Spleen (tissue), 7 donors: ENCODE results near the gene ETNPPL.

Source experiments
- POLR2A ChIP-seq, 3 donors: fragments of 450-650 bp; IDR thresholded peaks; one replicate each; pipeline ENCODE4 v1.5.1; 2017; ENCODE audit warnings: antibody characterized with exemption in 3 of 3, mild to moderate bottlenecking in 1 of 3
- POLR2AphosphoS5 ChIP-seq, 3 donors: sonication (generic); formaldehyde crosslinking; IDR thresholded peaks; one replicate each; pipeline ENCODE4 v1.5.1; 2017; ENCODE audit warnings: antibody characterized with exemption in 3 of 3
- TF ChIP-seq, protein P1 (sequence below), 11 experiments: fragments of 200-600 bp in 7 of 11; fragments of 450-650 bp in 4 of 11; sonication (generic) in 4 of 11; IDR thresholded peaks in 8 of 11; conservative IDR thresholded peaks in 3 of 11; 1 replicate in 7 of 11; 2 replicates in 4 of 11; pipeline versions ENCODE4 v1.4.0 to v1.8.0; 2016 to 2021; ENCODE audit warnings: antibody characterized with exemption in 11 of 11, inconsistent platforms in 4 of 11, mild to moderate bottlenecking in 1 of 11
- donor health status: DM: no; HTN: no; CAD: no; lungs with moderate emphysema.
- donor health status: DM: no; HTN: no; CAD: no.
- donor health status: DM: no; HTN: no; CAD: no.

- TF ChIP-seq, protein P1, sequence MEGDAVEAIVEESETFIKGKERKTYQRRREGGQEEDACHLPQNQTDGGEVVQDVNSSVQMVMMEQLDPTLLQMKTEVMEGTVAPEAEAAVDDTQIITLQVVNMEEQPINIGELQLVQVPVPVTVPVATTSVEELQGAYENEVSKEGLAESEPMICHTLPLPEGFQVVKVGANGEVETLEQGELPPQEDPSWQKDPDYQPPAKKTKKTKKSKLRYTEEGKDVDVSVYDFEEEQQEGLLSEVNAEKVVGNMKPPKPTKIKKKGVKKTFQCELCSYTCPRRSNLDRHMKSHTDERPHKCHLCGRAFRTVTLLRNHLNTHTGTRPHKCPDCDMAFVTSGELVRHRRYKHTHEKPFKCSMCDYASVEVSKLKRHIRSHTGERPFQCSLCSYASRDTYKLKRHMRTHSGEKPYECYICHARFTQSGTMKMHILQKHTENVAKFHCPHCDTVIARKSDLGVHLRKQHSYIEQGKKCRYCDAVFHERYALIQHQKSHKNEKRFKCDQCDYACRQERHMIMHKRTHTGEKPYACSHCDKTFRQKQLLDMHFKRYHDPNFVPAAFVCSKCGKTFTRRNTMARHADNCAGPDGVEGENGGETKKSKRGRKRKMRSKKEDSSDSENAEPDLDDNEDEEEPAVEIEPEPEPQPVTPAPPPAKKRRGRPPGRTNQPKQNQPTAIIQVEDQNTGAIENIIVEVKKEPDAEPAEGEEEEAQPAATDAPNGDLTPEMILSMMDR (IDR thresholded peaks at IDR 0.05 in 8 of 11, conservative IDR thresholded peaks at IDR 0.05 in 3 of 11) = no peak
- no peak for TF ChIP-seq POLR2A (IDR thresholded peaks at IDR 0.05)
- TF ChIP-seq POLR2AphosphoS5 (IDR thresholded peaks at IDR 0.05) = no peak
These were observed 53.1 kb downstream of the ETNPPL start for GRCh38 chr4:108709722-108710121.
